Hepatocyte (in vitro differentiated cells): Measurements from ENCODE around the gene TRPM7.
"Not testable (repeated sequence)": the region's sequence is repeated elsewhere in the genome, so short reads cannot be mapped to it uniquely, and the experiment has no call there.

Experiments used
- EZH2 ChIP-seq: fragments of 200-600 bp; sonication (generic); IDR thresholded peaks from 2 replicates; pipeline ENCODE4 v1.6.1; 2016; ENCODE audit warnings: antibody characterized with exemption, mild to moderate bottlenecking, borderline replicate concordance
- TF ChIP-seq, protein P1 (sequence below): fragments of 200-600 bp; sonication (generic); IDR thresholded peaks from 2 replicates; pipeline ENCODE4 v1.5.1; 2016; ENCODE audit warnings: antibody characterized with exemption, mild to moderate bottlenecking; ENCODE audit not compliant: poor library complexity

DNA sequence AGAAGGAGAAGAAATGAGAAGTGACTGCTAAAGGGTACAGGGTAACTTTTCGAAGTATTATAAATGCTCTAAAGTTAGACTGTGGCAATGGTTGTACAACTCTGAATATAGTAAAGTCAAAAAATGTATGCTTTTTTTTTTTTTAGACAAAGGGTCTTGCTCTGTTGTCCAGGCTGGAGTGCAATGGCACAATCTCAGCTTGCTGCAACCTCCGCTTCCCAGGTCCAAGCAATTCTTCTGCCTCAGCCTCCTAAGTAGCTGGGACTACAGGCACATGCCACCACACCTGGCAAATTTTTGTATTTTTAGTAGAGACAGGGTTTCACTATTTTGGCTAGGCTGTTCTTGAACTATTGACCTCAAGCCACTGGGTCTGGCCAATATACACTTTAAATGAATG is 70.0 kb downstream of the TRPM7 start:
- not testable (repeated sequence) for TF ChIP-seq EZH2
- TF ChIP-seq, protein P1, sequence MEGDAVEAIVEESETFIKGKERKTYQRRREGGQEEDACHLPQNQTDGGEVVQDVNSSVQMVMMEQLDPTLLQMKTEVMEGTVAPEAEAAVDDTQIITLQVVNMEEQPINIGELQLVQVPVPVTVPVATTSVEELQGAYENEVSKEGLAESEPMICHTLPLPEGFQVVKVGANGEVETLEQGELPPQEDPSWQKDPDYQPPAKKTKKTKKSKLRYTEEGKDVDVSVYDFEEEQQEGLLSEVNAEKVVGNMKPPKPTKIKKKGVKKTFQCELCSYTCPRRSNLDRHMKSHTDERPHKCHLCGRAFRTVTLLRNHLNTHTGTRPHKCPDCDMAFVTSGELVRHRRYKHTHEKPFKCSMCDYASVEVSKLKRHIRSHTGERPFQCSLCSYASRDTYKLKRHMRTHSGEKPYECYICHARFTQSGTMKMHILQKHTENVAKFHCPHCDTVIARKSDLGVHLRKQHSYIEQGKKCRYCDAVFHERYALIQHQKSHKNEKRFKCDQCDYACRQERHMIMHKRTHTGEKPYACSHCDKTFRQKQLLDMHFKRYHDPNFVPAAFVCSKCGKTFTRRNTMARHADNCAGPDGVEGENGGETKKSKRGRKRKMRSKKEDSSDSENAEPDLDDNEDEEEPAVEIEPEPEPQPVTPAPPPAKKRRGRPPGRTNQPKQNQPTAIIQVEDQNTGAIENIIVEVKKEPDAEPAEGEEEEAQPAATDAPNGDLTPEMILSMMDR: not testable (repeated sequence)
